DOHH2 (cell line): Measurements from ENCODE around the gene OR14I1.
A peak's percentile ranks its signal among the peaks of the same experiment; 100 is the strongest.

Source experiments
- H3F3A ChIP-seq: fragments of 200-600 bp; sonication (generic), shearing (Covaris generic); 2 replicates; pipeline ENCODE4 v1.6.0; 2016; ENCODE audit warnings: antibody characterized with exemption, mild to moderate bottlenecking; ENCODE audit not compliant: control insufficient read depth, insufficient read depth
- H3K27ac ChIP-seq: fragments of 200-600 bp; sonication (generic); 2 replicates; pipeline ENCODE4 v1.5.1; 2014; ENCODE audit warnings: low read depth, mild to moderate bottlenecking, low read length, moderate library complexity
- H3K27me3 ChIP-seq: fragments of 200-600 bp; sonication (generic); 2 replicates; pipeline ENCODE4 v1.6.1; 2014; ENCODE audit warnings: mild to moderate bottlenecking, low read length, mixed read lengths; ENCODE audit not compliant: control insufficient read depth
- H3K36me3 ChIP-seq: fragments of 200-600 bp; sonication (generic); 2 replicates; pipeline ENCODE4 v1.6.1; 2014; ENCODE audit warnings: mild to moderate bottlenecking, low read length, moderate library complexity, mixed read lengths; ENCODE audit not compliant: control insufficient read depth
- H3K4me1 ChIP-seq: fragments of 200-600 bp; sonication (generic); 2 replicates; pipeline ENCODE4 v1.6.1; 2014; ENCODE audit warnings: mild to moderate bottlenecking, low read length, mixed read lengths; ENCODE audit not compliant: control insufficient read depth
- H3K4me2 ChIP-seq: fragments of 200-600 bp; sonication (generic); 2 replicates; pipeline ENCODE4 v1.6.0; 2014; ENCODE audit warnings: mild to moderate bottlenecking, low read length, moderate library complexity
- H3K4me3 ChIP-seq: fragments of 200-600 bp; sonication (generic); 2 replicates; pipeline ENCODE4 v1.5.1; 2014; ENCODE audit warnings: mild to moderate bottlenecking, low read length, mixed read lengths
- H3K79me2 ChIP-seq: fragments of 200-600 bp; sonication (generic); 2 replicates; pipeline ENCODE4 v1.6.1; 2014; ENCODE audit warnings: mild to moderate bottlenecking, low read length, mixed read lengths; ENCODE audit not compliant: control insufficient read depth
- H3K9me2 ChIP-seq: fragments of 200-600 bp; sonication (generic); replicated peaks from 2 replicates; pipeline ENCODE4 v1.6.1; 2014; ENCODE audit warnings: mild to moderate bottlenecking, low read length, mixed read lengths; ENCODE audit not compliant: control insufficient read depth
- H3K9me3 ChIP-seq: fragments of 200-600 bp; sonication (generic); 2 replicates; pipeline ENCODE4 v1.6.1; 2014; ENCODE audit warnings: antibody characterized with exemption, low read length, mixed read lengths; ENCODE audit not compliant: control insufficient read depth, insufficient read depth
- H4K20me1 ChIP-seq: fragments of 200-600 bp; sonication (generic); 2 replicates; pipeline ENCODE4 v1.6.0; 2014; ENCODE audit warnings: low read depth, mild to moderate bottlenecking, antibody characterized with exemption, low read length, moderate library complexity; ENCODE audit not compliant: control insufficient read depth, insufficient read depth
- EZH2phosphoT487 ChIP-seq: fragments of 200-600 bp; sonication (generic); IDR thresholded peaks from 2 replicates; pipeline ENCODE4 v1.6.1; 2017; ENCODE audit warnings: borderline replicate concordance, mild to moderate bottlenecking, antibody characterized with exemption, low read length, moderate library complexity, mixed read lengths
- TF ChIP-seq, protein P1 (sequence below): fragments of 200-600 bp; sonication (generic); IDR thresholded peaks from one replicate; pipeline ENCODE4 v1.5.1; 2014; ENCODE audit warnings: antibody characterized with exemption, mild to moderate bottlenecking, low read depth, low read length; ENCODE audit not compliant: poor library complexity, severe bottlenecking

Gene OR14I1

GRCh38 chr1:248710305-248710900 lies 7.8 kb upstream of the OR14I1 start:
- no peak for TF ChIP-seq EZH2phosphoT487
- TF ChIP-seq, protein P1, sequence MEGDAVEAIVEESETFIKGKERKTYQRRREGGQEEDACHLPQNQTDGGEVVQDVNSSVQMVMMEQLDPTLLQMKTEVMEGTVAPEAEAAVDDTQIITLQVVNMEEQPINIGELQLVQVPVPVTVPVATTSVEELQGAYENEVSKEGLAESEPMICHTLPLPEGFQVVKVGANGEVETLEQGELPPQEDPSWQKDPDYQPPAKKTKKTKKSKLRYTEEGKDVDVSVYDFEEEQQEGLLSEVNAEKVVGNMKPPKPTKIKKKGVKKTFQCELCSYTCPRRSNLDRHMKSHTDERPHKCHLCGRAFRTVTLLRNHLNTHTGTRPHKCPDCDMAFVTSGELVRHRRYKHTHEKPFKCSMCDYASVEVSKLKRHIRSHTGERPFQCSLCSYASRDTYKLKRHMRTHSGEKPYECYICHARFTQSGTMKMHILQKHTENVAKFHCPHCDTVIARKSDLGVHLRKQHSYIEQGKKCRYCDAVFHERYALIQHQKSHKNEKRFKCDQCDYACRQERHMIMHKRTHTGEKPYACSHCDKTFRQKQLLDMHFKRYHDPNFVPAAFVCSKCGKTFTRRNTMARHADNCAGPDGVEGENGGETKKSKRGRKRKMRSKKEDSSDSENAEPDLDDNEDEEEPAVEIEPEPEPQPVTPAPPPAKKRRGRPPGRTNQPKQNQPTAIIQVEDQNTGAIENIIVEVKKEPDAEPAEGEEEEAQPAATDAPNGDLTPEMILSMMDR, result no peak
- Histone ChIP-seq H3K9me3 (peaks cover 7% of the 10 kb centered on the region; the same call in 1 of the 2 replicates), H3K4me2 (no peak overlapping the region), H3K4me3 (no peak overlapping the region), H3K36me3 (no peaks in the 10 kb centered on the region), H3K27me3 (no peaks in the 10 kb centered on the region), H3K27ac (no peak overlapping the region), H4K20me1 (no peaks in the 10 kb centered on the region), H3F3A (no peaks in the 10 kb centered on the region), H3K79me2 (no peaks in the 10 kb centered on the region), H3K9me2 (no peaks in the 10 kb centered on the region), H3K4me1 (no peaks in the 10 kb centered on the region)

GRCh38 chr1:248704606-248705005 lies 2.0 kb upstream of the OR14I1 start:
- Histone ChIP-seq H3F3A (no peaks in the 10 kb centered on the region), H3K4me3 (no peak overlapping the region), H3K27me3 (peaks cover 6% of the 10 kb centered on the region; the same call in 1 of the 2 replicates), H3K27ac (no peak overlapping the region), H3K4me1 (no peaks in the 10 kb centered on the region), H3K9me2 (no peaks in the 10 kb centered on the region), H3K4me2 (no peak overlapping the region), H3K36me3 (no peaks in the 10 kb centered on the region), H4K20me1 (no peaks in the 10 kb centered on the region), H3K9me3 (no peaks in the 10 kb centered on the region), H3K79me2 (no peaks in the 10 kb centered on the region)
- TF ChIP-seq, protein P1, result no peak

- no peaks in the 10 kb centered on the region for H3K9me2 ChIP-seq
- H3K4me1 ChIP-seq, result no peaks in the 10 kb centered on the region
- TF ChIP-seq, protein P1, result peak; percentile 29
- no peak for TF ChIP-seq EZH2phosphoT487
- H3K36me3 ChIP-seq, result no peaks in the 10 kb centered on the region
- no peaks in the 10 kb centered on the region for H3K9me3 ChIP-seq
- H3K27ac ChIP-seq, result no peak overlapping the region
- H4K20me1 ChIP-seq, result no peaks in the 10 kb centered on the region
- no peaks in the 10 kb centered on the region for H3K79me2 ChIP-seq
- peaks cover 6% of the 10 kb centered on the region; the same call in 1 of the 2 replicates for H3K27me3 ChIP-seq
- no peak overlapping the region for H3K4me3 ChIP-seq
- no peak overlapping the region for H3K4me2 ChIP-seq
- no peaks in the 10 kb centered on the region for H3F3A ChIP-seq
Measured at GRCh38 chr1:248703674-248704073, 1.1 kb upstream of the OR14I1 start.

- Histone ChIP-seq H3K9me2 (no peaks in the 10 kb centered on the region), H3F3A (no peaks in the 10 kb centered on the region), H3K79me2 (no peaks in the 10 kb centered on the region), H3K4me2 (no peak overlapping the region), H3K27ac (no peak overlapping the region), H3K27me3 (peaks cover 15% of the 10 kb centered on the region), H4K20me1 (no peaks in the 10 kb centered on the region), H3K4me1 (peaks cover 8% of the 10 kb centered on the region; the same call in 1 of the 2 replicates), H3K36me3 (no peaks in the 10 kb centered on the region), H3K9me3 (no peaks in the 10 kb centered on the region), H3K4me3 (no peak overlapping the region)
- no peak for TF ChIP-seq EZH2phosphoT487
- TF ChIP-seq, protein P1, result no peak
Measured at GRCh38 chr1:248699099-248699498, 3.5 kb downstream of the OR14I1 start.
